Vagina (tissue), 2 donors: ENCODE results near the gene ASTN2. TPM values are rescaled to one million over a fixed set of nuclear protein-coding genes. Genes with fewer than 3 reads are reported as not detected.
"Not testable (repeated sequence)": the region's sequence is repeated elsewhere in the genome, so short reads cannot be mapped to it uniquely, and the experiment has no call there.

Source experiments
- DNase-seq, 2 donors: peaks; one replicate each; pipeline ENCODE4 v3.0.0-alpha.2; 2017; ENCODE audit errors: extremely low spot score in 2 of 2
- H3K27ac ChIP-seq: fragments of 200-600 bp; sonication (generic); one replicate; pipeline ENCODE4 v1.5.1; 2019
- H3K27me3 ChIP-seq: fragments of 200-600 bp; sonication (generic); one replicate; pipeline ENCODE4 v1.5.1; 2019
- H3K36me3 ChIP-seq, 2 donors: fragments of 200-600 bp; sonication (generic); one replicate each; pipeline ENCODE4 v1.5.1; 2017 to 2019
- H3K4me1 ChIP-seq: fragments of 200-600 bp; sonication (generic); one replicate; pipeline ENCODE4 v1.5.1; 2019
- H3K4me3 ChIP-seq, 2 donors: fragments of 200-600 bp; sonication (generic); 1 replicate in 1 of 2; 2 replicates in 1 of 2; pipeline ENCODE4 v1.5.1; 2016 to 2019
- H3K9me3 ChIP-seq: fragments of 200-600 bp; sonication (generic); one replicate; pipeline ENCODE4 v1.5.1; 2019
- POLR2A ChIP-seq, 2 donors: fragments of 450-650 bp; IDR thresholded peaks; one replicate each; pipeline ENCODE4 v1.6.1; 2017; ENCODE audit warnings: antibody characterized with exemption in 2 of 2, mild to moderate bottlenecking in 2 of 2, moderate library complexity in 2 of 2
- POLR2AphosphoS5 ChIP-seq, 2 donors: sonication (generic); formaldehyde crosslinking; IDR thresholded peaks; one replicate each; pipeline ENCODE4 v1.9.0; 2017; ENCODE audit warnings: antibody characterized with exemption in 2 of 2, mild to moderate bottlenecking in 2 of 2, low read depth in 1 of 2; ENCODE audit not compliant: insufficient read depth in 1 of 2
- intact Hi-C: fragments of 100-400 bp; cut with DNase I; formaldehyde crosslinking; loops from one replicate; pipeline ENCODE4 v1.15.1; 2023
- total RNA-seq: library from RNA; depleted of rRNA; stranded (reverse); fragments of >200 nt; gene quantifications from one replicate; pipeline ENCODE4 v1.2.3, GENCODE V29; 2016
- TF ChIP-seq, protein P1 (sequence below), 3 experiments: fragments of 450-650 bp in 2 of 3; fragments of 200-600 bp in 1 of 3; sonication (generic) in 1 of 3; IDR thresholded peaks; one replicate each; pipeline ENCODE4 v1.5.1; 2017 to 2019; ENCODE audit warnings: antibody characterized with exemption in 3 of 3, mild to moderate bottlenecking in 2 of 3, moderate library complexity in 2 of 3

Gene ASTN2
- total RNA-seq, 1 donor from 2014 or later, result 4.4 TPM

- H3K36me3 ChIP-seq, result no peaks in the 10 kb centered on the region
- H3K27ac ChIP-seq, result no peak overlapping the region
- no peak for TF ChIP-seq POLR2AphosphoS5 (IDR thresholded peaks at IDR 0.05; ENCODE audit: insufficient read depth in 1 of 2, low read depth in 1 of 2)
- TF ChIP-seq POLR2A (IDR thresholded peaks at IDR 0.05), result no peak
- TF ChIP-seq, protein P1, sequence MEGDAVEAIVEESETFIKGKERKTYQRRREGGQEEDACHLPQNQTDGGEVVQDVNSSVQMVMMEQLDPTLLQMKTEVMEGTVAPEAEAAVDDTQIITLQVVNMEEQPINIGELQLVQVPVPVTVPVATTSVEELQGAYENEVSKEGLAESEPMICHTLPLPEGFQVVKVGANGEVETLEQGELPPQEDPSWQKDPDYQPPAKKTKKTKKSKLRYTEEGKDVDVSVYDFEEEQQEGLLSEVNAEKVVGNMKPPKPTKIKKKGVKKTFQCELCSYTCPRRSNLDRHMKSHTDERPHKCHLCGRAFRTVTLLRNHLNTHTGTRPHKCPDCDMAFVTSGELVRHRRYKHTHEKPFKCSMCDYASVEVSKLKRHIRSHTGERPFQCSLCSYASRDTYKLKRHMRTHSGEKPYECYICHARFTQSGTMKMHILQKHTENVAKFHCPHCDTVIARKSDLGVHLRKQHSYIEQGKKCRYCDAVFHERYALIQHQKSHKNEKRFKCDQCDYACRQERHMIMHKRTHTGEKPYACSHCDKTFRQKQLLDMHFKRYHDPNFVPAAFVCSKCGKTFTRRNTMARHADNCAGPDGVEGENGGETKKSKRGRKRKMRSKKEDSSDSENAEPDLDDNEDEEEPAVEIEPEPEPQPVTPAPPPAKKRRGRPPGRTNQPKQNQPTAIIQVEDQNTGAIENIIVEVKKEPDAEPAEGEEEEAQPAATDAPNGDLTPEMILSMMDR (IDR thresholded peaks at IDR 0.05), result no peak
- H3K9me3 ChIP-seq, result no peaks in the 10 kb centered on the region
- no peak overlapping the region for H3K4me3 ChIP-seq
- no peaks in the 10 kb centered on the region for H3K27me3 ChIP-seq
- DNase-seq, result no peak
- no peaks in the 10 kb centered on the region for H3K4me1 ChIP-seq
- intact Hi-C loops, result loop anchor here (10.0 kb wide), 1 partner anchor 63 kb away; no protein-coding TSS in a partner anchor
Measured at GRCh38 chr9:117072216-117072615, 342.6 kb downstream of the ASTN2 start.

DNA sequence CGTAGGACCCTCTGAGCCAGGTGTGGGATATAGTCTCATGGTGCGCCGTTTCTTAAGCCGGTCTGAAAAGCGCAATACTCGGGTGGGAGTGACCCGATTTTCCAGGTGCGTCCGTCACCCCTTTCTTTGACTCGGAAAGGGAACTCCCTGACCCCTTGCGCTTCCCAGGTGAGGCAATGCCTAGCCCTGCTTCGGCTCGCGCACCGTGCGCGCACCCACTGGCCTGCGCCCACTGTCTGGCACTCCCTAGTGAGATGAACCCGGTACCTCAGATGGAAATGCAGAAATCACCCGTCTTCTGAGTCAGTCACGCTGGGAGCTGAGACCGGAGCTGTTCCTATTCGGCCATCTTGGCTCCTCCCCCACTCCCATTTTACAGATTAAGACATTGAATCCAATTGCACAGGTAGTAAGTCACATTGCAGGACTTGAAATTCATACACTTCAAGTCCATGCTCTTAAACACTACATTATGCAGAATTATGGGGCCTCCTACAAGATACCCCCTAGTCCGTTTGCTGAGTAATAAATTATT lies 343.1 kb downstream of the ASTN2 start:
- intact Hi-C loops, result loop anchor here (10.0 kb wide), 1 partner anchor 63 kb away; no protein-coding TSS in a partner anchor
- not testable (repeated sequence) for DNase-seq, H3K36me3 ChIP-seq, H3K27me3 ChIP-seq, H3K4me1 ChIP-seq, H3K9me3 ChIP-seq, H3K4me3 ChIP-seq, H3K27ac ChIP-seq

- H3K4me1 ChIP-seq, result peaks cover 10% of the 10 kb centered on the region
- intact Hi-C loops, result no loop called here
- no peak overlapping the region for H3K4me3 ChIP-seq
- no peak for DNase-seq
- H3K27me3 ChIP-seq, result no peaks in the 10 kb centered on the region
- H3K27ac ChIP-seq, result no peak overlapping the region
- H3K36me3 ChIP-seq, result no peaks in the 10 kb centered on the region
- TF ChIP-seq POLR2AphosphoS5 (IDR thresholded peaks at IDR 0.05; ENCODE audit: insufficient read depth in 1 of 2, low read depth in 1 of 2) (no peak), POLR2A (IDR thresholded peaks at IDR 0.05) (no peak)
- TF ChIP-seq, protein P1 (IDR thresholded peaks at IDR 0.05), result no peak
- no peaks in the 10 kb centered on the region for H3K9me3 ChIP-seq
Measured at GRCh38 chr9:117063721-117064471, 351.0 kb downstream of the ASTN2 start.

- Histone ChIP-seq H3K27ac (no peak overlapping the region), H3K4me1 (peaks cover 10% of the 10 kb centered on the region), H3K36me3 (no peaks in the 10 kb centered on the region), H3K9me3 (no peaks in the 10 kb centered on the region), H3K27me3 (no peaks in the 10 kb centered on the region), H3K4me3 (no peak overlapping the region)
- intact Hi-C loops, result no loop called here
- TF ChIP-seq POLR2A (IDR thresholded peaks at IDR 0.05) (no peak), POLR2AphosphoS5 (IDR thresholded peaks at IDR 0.05; ENCODE audit: insufficient read depth in 1 of 2, low read depth in 1 of 2) (no peak)
- TF ChIP-seq, protein P1 (IDR thresholded peaks at IDR 0.05), result no peak
- DNase-seq, result no peak
Measured at GRCh38 chr9:117060963-117061362, 353.9 kb downstream of the ASTN2 start.

- H3K9me3 ChIP-seq, result no peaks in the 10 kb centered on the region
- no peaks in the 10 kb centered on the region for H3K36me3 ChIP-seq
- intact Hi-C loops, result no loop called here
- H3K27ac ChIP-seq, result no peak overlapping the region
- H3K27me3 ChIP-seq, result no peaks in the 10 kb centered on the region
- no peak for TF ChIP-seq POLR2AphosphoS5 (IDR thresholded peaks at IDR 0.05; ENCODE audit: insufficient read depth in 1 of 2, low read depth in 1 of 2)
- no peak for TF ChIP-seq POLR2A (IDR thresholded peaks at IDR 0.05)
- TF ChIP-seq, protein P1 (IDR thresholded peaks at IDR 0.05), result no peak
- DNase-seq, result no peak
- H3K4me1 ChIP-seq, result no peaks in the 10 kb centered on the region
- H3K4me3 ChIP-seq, result no peak overlapping the region
Measured at GRCh38 chr9:117050007-117050406, 364.9 kb downstream of the ASTN2 start.
